Erythroblast (primary cell): Measurements from ENCODE around the gene GPRC5C.

Experiments
- GATA1 ChIP-seq: IDR thresholded peaks from 2 replicates; pipeline ENCODE4 v1.6.1; 2011; ENCODE audit warnings: low read depth, mild to moderate bottlenecking, control low read depth, low read length, moderate library complexity
- POLR2A ChIP-seq: IDR thresholded peaks from 2 replicates; pipeline ENCODE4 v1.6.1; 2011; ENCODE audit warnings: mild to moderate bottlenecking, low read length

DNA sequence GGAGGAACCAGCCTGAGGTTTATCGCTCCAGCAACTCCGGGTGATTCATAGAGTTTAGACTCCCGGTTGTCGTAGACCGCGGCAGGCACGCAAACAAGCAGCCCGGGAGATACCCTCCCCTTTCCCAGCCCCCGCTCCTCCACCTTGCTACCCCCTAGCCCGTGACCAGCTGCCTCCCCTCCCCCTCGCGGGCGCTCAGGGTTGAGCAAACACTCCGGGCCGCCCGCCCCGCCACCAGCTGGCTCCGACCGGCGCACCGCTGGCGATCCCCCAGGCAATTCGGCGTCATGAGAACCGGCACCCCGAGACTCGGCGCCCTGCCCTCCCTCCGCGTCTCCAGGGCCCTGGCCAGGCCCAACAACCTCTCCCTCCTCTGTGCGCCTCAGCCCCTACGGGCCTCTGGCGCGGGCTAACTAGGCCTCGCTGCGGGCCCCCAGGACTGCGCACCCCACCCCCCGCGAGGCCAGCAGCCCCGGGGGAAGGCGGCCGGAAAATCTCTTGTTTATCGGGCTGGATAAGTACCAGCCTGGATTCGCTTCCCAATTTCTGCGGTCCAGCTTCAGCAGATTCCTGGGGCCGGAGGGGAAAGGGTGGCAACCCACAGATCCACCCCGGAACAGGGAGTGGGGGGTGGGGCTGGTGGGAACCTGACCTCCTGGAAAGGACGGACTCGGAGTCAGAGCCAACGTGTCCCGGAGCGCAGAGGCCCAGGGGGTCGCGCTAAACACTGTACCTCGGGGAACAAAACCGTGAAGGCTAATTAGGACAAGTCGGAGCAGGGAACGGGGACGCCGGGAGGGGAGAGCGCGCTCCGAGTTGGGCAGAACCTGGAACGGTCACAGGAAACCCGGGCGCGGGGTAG, 951 bp upstream of the GPRC5C start:
- no peak for TF ChIP-seq POLR2A
- TF ChIP-seq GATA1, result no peak
